NCI-H82 (cell line): Measurements from ENCODE around the gene AOAH.

Source experiments
- DNase-seq: peaks from one replicate; lab custom pipeline; 2025; lab: John Stamatoyannopoulos, UW

Gene AOAH

DNA sequence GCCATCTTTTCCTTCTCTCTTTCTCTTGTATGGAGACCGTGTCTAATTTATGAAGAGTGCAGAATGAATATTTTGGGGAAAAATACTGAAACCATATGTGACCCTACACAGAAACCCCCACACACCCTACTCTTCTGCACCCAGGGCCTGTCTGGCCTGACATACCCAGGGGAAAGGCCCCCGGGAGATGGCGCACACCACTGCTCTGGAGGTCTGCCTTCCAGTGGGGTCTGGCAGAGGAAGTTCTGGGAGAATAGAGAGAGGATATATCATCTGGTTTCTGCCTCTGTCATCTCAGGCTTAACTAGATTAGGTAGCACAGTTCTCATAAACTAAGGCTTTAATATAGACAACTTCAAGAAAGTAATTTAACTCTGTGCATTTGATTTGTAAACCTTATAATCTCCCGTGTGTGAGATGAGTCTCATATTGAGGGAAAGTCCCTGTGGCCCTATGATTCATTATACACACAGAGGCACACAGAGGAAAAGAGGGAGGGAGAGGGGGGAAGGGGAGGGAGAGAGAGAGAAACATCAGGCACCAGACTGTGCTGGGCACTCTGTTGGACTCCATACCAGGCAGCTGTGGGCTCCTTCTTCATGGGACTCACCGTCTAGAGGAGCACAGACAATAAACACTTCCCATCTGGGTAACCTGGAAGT is 123.3 kb downstream of the AOAH start:
- peak; percentile 50 for DNase-seq

DNA sequence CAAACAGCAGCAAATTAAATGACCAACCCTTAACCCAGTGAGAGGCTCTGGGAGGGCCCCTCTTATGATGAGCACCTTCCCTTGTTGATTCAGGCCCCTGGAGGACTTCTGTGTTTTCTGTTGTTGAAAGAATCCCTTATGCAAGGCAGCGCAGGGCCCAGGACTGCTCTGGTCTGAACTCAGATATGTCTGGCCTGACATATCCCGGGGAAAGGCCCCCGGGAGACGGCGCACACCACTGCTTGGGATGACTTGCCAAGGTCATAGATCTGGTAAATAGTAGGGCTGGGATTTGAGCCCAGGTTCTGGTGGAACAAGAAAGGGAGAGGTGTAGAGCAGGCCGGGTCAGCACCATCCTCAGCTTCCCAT is 124.0 kb downstream of the AOAH start:
- no peak for DNase-seq

DNA sequence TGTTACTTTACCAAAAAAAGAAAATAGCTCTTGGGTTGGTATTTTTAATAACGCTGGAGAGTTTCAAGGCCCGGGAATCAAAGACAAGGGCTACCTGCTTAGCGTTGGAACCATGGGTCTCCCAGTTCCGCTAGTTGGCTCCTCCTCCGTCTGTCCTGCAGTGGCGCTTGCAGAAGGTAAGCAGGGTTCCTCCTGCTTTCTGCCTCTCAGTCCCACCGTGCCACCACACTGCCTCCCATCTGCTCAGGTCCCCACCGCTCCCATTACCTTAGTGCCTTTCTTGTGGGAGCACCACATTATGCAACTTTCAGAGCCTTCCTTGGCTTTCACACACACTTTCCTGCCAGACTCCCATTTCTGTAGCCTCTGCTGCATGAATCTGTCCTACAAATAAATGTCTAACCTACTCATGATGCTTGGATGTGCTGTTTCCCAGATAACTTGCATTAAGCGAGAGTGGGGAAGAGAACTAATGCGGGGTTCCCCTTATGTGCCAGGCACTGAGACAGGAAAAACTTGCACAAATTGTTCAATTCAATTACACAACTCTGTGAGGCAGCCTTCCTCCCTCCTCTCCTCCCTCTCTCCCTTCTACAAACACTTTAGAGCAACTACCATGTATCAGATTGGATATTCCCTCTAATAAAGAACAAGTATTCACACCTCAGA is 124.5 kb downstream of the AOAH start:
- no peak for DNase-seq

DNA sequence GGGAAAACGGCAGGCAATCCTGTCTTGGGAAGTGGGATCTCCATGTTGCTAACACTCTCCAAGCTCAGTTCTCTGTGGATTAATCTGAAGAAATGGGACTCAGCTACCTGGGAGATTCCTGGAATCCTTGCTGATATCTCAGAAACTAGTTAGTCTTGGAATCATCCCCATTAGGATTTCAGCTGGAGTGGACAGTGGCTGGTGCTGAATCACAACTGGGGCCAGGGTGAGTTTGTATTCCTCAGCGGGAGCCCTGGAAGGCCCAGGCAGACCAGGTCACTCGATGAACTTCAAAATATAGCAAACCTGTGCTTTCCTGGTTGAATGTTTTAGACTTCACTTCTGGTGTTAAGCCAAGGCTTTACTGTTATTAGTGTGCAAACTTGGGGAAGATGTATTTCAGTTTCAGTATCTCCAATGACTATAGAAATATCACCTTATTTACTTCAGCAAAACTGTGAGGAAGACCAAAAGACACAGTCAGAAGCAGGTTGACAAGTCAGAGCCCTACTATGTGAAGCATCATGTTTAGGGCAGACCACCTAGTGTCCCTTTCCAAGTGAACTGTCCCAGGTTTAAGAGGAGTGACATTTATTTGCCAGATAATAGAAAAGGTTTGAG is 126.1 kb downstream of the AOAH start:
- no peak for DNase-seq

DNA sequence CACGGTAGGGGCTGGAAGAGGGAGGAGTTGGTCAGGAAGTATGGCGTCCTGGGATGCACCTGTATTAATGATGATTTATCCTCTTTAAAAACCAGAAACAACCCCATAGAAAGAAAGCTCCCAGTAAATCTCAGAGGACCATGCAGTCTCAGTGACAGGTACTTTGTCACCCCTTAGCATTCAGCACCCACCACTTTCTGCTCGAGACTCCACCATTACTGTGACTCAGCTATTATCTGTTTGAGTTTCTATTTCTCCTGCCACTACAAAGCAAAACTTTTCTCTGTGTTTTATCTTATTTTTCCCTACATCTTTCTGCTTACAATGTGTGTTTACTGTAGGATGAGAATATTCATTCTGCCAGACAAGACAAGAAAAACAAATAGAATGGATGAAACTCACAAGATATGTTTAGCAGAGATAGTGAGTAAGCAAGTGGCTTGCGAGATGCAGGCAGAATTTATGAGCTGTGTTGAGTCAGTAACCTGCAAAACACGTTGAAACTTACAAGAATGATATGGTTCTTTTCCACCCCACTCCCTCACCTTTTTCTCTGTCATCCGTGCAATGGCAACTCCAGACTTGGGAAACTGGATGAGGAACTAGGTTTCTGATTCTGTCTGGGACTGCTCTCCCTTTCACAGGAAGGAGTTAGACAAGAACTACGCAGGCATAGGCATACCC is 127.1 kb downstream of the AOAH start:
- no peak for DNase-seq

DNA sequence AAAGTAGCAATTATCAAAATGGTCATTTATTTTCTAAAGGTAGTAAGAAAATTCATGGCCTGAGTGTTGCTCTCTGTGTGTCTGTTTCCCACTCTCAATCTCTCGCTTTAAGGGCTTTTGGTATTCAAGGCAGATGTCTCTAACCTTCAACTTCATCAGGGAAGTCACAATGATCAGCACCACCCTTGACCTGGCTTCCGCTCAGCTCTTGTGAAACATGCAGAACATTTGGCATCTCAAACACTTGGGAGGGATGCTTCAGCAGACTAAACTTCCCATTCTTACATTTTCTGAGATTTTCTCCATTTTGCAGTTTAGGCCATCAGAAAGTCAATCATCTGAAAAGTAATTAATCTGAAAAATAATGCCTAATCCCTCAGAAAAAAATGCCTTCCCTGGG is 129.8 kb downstream of the AOAH start:
- no peak for DNase-seq

DNA sequence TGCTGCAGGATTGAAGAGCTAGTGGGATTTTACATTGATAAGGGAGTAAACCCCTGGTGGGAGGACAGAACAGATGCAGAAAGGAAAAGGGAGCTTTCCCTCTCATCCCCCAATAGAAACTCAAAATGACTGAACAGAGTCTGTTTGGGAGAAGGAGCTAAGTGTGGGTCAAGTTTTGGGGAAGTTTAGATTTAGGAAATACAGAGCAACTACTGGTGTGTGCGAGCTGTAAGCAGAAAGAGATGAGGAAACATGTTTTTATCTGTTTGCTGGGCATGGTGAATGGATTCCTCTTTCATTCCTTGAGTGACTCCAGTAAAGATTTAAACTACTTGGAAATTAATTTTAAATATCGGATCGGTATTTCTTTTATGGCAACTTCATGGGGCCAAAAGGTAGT is 132.7 kb downstream of the AOAH start:
- DNase-seq = no peak

DNA sequence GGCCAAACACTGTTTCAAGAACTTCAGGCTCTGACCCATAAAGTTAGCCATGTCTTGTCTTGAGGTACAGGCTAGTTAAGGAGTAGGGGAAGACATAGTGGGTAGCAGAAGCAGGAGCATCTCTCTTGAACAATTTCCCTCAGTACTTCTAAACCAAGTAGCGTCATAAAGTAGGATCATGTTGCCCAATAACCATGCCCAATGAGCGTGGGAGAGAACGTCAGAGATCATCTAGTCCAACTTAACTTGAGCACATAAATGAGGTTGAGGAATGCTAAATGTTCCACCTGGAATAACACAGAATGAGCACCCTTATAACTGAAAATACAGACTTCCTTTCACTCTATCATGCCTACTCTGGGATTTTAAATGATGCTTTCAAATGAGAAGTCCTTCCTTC is 134.9 kb downstream of the AOAH start:
- no peak for DNase-seq

DNA sequence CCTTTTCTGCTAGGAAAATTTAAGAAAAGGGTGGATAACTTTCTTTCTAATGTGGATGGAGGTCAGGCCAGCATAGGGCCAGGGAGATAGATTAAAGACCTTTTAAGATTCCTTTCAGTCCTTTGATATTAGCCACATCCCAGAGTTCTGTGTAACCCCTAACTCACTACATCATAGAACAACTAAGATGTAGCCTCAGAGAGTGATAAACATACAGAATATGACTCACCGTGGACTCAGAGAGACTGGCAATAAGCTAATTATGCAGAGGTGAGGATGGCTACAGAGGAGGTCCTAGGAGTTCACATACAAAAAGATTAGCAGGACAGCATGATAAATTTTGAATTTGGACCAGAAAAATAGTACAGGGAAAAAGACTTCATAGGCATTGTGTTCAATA is 141.0 kb downstream of the AOAH start:
- DNase-seq = peak; percentile 29

DNA sequence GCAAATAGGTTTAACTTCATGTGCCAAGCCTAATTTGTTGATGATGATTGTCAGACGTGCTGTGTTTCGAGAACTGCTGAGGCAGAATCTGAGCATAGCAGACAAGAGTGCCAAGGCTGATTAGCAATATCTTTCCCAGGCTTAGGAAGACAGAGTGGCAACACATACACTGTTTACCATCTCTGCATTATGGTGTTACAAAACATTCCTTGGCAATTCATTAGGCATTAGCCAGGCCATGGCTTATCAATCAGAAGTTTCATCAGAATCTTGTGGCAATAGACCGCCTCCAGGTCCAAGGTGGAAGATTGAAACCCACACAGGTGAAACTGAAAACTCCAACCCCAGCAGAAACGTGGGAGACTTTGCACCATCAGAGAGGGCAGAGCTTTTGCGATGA is 148.5 kb downstream of the AOAH start:
- DNase-seq = no peak

DNA sequence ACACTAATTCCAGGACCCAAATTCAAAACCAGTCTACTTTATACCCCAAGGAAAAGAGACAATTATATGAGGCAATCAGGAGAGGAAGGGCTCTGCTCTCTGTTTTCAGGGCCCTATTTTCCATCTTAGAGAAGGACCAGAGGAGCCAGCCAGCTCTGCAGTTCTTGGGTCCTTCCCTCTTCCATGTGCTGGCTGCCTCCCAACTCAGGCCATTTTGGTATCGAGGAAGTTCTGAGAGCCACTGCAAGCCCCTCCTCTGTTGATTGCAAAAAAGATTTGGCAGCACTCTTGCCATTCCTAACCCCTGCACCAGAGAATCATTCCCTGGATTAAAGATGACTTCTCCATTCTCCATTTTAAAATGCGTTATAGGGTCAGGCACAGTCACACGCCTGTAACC is 151.2 kb downstream of the AOAH start:
- no peak for DNase-seq

DNA sequence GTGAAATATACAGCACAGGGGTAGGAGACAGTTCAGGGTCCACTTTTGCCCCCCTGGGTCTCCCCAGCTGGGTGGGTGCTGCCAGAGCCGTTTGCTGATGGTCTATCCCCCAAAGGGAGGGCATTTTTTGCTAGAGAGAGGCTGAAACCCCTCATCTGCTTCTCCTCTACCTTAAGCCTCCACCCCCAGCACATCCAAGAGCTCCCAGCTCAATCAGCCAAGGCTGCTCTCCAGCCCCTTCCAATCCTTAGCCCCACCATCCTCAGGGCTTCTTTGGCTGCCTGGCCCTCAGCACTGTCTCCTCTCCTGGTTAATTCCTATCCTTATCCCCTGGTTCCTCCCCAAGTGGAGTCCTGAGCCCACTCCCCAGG is 153.1 kb downstream of the AOAH start:
- DNase-seq = no peak

DNA sequence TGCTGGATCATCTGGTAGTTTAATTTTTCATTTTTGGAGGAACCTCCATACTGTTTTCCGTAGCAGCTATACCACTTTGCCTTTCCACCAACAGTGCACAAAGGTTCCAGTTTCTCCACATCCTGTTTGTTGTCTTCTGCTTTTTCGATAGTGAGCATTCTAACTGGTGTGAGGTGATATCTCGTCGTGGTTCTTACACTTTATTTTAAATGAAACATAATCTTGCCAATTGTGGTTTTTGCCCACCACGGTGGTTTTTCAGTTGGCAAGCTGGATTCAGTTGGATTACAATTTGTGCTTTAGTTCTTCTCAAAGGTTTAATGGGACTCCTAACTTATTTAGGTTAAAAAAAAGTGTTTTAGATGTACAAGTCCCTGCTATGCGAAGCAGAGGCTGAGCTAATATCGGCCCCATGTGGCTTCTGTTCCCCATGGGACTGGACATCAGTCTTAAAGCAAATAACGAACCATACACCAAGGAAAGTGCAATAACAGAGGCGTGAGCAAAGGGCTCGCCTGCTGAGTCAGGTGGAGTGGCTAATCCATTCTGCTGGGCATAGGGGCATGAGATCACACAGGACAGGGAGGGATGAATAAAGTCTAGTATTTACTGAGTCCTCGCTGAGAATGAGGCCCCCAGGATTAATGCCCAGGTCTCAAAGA is 153.6 kb downstream of the AOAH start:
- no peak for DNase-seq

DNA sequence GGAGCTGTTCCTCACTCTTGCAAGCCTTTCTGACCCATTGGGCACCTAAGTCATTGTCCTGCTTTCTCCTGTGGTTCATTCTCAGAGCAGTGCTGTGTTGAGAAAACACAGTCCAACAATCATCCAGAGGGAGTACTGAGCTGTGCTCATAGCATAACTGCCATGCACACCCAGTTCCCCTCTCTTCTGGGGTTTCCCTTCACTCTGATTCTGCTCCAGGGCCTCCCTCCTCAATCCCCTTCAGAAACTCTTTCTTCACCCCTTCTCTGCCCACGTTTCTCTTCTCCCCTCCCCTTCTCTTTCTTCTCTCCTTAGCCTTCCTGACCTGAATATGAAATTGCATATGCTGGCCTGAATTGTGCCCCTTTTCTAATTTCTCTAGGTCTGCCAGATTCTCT is 155.8 kb downstream of the AOAH start:
- DNase-seq = no peak

DNA sequence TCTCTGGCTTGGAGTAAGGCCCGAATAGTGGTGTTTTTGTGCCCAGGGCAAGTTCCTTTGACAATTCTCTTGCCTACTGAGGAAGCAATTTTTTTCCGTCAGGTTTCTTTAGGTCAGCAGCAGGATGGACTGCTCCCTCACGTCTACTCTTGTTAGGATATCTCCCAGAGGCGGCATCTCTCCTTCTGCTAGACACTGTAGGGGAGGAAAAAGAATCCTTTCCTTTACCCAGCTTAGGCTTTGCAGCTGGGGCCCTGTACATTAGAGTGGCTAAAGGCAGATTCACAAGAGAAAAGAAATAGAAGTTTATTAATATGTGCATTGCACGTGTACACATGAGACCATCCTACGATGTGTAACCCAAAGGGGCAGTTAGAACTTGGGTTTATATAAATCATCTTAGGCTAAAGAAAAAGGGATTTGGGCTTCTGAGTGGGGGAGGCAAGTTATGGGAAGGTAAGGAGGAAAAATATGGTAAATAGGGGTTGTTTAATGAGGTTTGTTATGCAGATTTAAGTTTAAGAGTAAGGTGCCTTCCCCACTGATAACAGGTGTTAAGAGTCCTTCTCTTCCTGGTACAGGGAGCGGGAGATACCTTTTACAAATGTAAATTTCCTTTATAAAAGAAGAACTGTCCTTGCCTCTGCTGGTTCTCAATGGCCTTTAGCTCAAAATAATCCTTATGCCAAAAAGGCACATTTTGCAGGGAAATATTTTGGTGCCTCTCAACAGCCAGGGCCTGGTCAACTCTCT is 156.4 kb downstream of the AOAH start:
- no peak for DNase-seq

DNA sequence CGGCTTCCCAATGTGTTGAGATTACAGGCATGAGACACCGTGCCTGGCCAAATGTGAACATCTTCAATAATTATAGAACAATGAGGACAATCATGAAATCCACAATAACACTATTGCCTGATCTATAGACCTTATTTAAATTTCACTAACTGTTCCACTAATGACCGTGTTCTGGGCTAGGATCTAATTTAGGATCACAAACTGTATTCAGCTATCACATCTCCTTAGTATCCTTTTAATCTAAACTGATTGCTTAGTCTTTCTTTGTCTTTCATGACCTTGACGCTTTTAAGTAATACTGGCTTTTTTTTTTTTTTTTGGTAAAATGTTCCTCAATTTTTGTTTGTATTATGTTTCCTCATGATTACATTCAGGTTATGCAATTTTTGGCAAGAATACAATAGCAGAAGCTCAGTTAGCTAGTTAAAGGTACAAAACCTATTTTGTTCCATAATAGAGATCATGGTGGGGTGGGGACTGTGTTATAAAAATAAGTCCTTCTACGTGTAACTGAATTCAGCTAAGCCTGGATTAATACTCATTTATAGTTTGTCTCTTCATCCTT is 158.4 kb downstream of the AOAH start:
- no peak for DNase-seq

DNA sequence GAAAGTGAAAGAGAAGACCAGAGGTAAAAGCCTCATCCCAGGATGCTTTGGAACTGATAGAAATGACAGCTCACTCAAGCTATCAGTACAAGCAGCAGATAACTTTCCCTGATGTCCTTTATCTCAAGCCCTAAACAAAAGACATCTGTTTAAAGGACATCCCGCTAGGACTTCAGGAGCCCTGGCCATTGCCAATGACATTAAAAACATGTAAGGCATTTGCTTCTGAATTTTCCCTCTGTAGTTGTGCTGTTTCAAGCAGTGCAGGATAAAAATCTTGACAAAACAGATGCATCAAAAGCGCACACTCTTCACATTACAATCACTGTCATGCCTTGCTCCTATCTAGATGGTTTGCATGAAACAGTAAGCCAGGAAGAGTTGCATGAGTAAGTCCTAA is 159.8 kb downstream of the AOAH start:
- no peak for DNase-seq

DNA sequence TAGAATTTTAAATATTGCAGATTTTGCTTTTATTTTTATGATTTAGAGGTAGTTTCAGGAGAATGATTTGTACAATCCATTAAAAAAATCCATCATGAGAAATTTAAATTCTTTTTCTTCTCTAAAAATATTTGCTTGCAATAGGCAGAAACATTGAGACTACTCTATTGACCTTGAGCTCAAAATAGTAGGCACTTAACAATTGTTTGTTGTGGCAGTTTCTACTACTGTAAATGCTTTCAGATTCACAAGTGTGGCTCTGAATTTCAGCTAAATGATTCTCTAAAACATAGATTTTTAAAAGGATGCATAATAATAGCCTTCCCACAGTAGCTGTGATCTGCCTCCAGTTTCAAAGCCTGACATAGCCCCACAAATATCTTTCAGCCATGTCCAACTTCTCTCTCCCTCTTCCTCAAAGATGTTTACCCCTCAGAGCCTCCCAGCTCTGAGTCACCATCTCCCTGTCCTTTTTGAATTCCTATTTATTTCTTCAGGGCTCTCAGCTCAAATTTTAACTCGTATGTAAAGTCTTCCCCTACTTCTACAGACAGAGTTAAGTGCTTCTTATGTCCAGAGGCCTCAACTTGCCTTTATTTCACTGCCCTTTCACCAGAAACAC is 160.5 kb downstream of the AOAH start:
- DNase-seq = no peak

DNA sequence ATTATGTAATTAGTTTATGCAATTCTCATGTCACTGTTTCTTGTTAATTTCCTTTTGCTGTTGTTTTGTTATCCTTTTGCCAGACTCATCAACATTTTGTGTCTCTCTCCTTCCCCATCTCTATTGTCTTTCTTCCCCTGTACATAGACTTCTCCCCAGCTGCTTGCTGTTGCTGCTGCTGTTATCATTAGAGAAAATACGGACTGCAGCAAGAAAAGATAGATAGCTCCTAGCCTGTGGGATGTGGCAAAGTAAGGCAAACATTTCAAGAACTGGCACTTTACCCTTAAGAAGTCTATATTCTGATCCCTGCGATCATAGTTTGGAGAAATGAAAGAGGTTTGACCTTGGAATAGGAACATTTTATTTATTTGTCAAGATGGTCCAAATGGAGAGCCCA is 162.2 kb downstream of the AOAH start:
- no peak for DNase-seq

DNA sequence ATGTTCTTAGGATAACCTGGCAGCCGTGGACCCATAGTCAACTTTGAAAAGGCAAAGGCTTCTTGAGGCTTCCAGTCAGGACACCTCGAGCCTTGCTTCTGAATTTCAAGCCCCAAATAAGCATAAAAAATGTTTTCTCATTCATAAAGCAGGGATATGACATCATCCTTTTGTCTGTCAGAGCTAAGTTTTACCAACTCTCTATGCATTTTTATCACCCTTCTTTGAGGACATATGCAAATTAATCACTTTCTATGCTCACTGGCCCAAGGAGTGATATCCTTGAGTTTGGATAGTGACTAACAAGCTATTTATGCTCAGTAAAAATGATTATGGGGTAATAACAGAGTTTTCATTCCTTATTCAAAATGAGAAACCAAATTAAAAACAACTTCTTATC is 175.3 kb downstream of the AOAH start:
- no peak for DNase-seq

DNA sequence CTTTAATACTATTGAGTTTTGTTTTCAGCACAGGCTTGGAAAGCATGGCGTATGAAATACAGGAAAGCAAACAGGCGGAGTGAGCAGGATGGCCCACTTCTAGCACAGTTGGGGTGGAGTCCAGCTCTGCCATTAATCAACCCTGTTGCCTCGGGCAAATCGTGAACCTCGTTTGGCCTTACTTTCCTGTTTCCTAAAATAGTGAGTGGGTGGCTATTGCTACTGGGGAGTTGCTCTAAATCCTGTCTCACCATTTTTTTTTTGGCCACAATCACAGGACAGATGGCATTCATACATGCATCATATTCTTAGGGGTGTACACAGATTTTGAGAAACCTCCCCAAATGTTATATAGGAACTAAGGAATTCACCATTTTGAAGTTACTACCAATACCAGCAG is 176.9 kb downstream of the AOAH start:
- DNase-seq = no peak
